Retinal pigment epithelial cell (primary cell): Measurements from ENCODE around the gene SIX6.
A peak's percentile ranks its signal among the peaks of the same experiment; 100 is the strongest.
"Not testable (repeated sequence)": the region's sequence is repeated elsewhere in the genome, so short reads cannot be mapped to it uniquely, and the experiment has no call there.

Source experiments
- DNase-seq: peaks from one replicate; pipeline ENCODE4 v3.0.0-alpha.2; 2010; ENCODE audit warnings: low read depth
- H3K4me3 ChIP-seq: 2 replicates; pipeline ENCODE4 v1.5.1; 2011; ENCODE audit warnings: mild to moderate bottlenecking, low read length, control low read depth, moderate library complexity
- TF ChIP-seq, protein P1 (sequence below): conservative IDR thresholded peaks from 2 replicates; pipeline ENCODE4 v1.5.1; 2011; ENCODE audit warnings: low read depth, low read length, control low read depth, inconsistent platforms

Gene SIX6

DNA sequence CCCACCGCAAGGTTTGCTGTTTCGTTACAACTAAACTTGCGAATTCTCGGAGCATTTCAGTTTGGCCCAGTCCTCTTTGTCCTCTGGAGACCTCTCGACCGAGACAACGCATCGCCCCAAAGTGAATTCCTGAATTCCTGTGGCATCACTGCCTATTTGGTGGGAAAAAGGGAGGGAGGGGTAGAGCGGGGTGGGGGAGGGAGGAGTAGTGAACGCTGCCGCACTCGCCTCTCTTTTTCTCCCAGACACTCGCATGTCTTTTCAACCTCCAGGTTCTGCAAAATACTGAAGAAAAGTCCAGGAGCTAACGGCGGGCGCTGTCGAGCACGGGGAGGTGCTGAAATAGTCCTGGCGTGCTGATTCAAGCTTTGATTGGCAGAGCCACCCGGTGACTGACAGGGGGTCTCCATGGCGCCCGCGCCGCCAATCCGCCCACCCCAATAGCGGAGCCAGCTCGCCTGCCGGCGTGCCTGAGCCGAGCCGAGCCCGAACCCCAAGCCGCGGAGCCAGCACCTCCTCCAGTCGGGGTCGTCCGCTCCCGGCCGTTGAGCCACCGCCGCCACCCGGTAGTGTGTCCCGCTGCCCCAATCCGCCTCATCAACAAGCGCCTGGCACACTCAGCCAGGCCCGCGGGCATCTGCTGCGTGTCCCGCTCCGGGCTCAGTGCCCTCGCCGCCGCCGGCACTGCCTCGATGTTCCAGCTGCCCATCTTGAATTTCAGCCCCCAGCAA is at the start of gene SIX6:
Gene SIX6, plus strand, starts transcription at position 440 of the 731 bp plus-strand sequence. Its CDS starts 253 bp downstream, at position 693.
- DNase-seq: peak; percentile 13
- TF ChIP-seq, protein P1, sequence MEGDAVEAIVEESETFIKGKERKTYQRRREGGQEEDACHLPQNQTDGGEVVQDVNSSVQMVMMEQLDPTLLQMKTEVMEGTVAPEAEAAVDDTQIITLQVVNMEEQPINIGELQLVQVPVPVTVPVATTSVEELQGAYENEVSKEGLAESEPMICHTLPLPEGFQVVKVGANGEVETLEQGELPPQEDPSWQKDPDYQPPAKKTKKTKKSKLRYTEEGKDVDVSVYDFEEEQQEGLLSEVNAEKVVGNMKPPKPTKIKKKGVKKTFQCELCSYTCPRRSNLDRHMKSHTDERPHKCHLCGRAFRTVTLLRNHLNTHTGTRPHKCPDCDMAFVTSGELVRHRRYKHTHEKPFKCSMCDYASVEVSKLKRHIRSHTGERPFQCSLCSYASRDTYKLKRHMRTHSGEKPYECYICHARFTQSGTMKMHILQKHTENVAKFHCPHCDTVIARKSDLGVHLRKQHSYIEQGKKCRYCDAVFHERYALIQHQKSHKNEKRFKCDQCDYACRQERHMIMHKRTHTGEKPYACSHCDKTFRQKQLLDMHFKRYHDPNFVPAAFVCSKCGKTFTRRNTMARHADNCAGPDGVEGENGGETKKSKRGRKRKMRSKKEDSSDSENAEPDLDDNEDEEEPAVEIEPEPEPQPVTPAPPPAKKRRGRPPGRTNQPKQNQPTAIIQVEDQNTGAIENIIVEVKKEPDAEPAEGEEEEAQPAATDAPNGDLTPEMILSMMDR: no peak
- peak within 1 kb of the TSS; percentile 24 for H3K4me3 ChIP-seq

DNA sequence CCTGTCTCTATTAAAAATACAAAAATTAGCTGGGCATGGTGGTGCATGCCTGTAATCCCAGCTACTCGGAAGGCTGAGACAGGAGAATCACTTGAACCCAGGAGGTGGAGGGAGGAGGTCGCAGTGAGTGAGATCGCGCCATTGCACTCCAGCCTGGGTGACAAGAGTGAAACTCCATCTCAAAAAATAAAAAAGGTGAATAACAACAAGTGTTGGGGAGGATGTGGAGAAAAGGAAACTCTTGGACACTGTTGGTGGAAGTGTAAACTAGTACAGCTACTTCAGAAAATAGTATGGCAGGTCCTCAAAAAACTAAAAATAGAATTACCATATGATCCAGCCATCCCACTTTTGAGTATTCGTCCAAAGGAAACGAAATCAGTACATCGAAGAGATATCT is 28.7 kb upstream of the SIX6 start:
- H3K4me3 ChIP-seq, DNase-seq: not testable (repeated sequence)

DNA sequence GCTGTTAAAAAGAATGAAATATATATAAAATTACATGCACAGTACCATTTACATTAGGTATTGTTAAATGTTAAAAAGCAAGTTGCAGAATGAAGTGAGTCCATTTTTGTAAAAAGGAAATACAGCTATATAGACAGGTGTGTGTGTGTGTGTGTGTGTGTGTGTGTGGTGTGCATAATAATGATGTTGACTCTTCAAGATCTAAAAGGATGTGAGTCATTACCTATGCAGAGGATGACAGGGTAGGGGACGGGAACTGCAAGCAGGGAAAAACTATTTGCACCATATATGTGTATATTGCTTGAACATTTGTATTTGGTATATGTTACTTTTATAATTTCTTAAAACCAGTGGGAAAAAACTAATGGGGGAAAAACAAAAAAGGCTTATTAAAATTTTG is 26.2 kb upstream of the SIX6 start:
- TF ChIP-seq, protein P1: no peak
- DNase-seq: no peak
- no peak overlapping the region for H3K4me3 ChIP-seq

DNA sequence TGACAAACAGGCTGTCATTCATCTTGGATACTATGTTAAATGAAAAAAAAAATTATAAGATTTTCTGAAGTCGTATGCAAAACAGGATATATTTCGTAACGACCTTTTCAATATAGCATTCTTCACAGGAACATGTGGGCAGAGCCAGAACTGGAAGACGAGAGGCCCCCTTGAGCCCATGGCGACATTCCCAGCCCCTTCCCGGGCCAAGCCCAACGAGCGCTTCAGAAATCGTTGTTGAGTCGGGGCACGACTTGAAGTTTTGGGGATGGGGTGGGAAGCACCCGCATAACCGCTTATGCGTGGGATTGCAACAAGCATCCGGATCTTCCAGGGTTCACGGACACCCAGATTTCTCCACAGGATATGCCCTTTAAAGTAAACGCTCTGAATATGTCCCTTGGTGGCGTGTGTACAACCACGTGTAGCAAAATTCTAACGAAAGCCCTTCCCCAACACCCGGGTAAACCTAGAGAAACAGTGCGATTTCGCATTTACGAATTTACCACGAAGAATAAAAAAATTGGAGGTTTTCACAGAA is 23.8 kb upstream of the SIX6 start:
- no peak for DNase-seq
- peak overlapping the region; percentile 59 for H3K4me3 ChIP-seq
- TF ChIP-seq, protein P1: no peak

DNA sequence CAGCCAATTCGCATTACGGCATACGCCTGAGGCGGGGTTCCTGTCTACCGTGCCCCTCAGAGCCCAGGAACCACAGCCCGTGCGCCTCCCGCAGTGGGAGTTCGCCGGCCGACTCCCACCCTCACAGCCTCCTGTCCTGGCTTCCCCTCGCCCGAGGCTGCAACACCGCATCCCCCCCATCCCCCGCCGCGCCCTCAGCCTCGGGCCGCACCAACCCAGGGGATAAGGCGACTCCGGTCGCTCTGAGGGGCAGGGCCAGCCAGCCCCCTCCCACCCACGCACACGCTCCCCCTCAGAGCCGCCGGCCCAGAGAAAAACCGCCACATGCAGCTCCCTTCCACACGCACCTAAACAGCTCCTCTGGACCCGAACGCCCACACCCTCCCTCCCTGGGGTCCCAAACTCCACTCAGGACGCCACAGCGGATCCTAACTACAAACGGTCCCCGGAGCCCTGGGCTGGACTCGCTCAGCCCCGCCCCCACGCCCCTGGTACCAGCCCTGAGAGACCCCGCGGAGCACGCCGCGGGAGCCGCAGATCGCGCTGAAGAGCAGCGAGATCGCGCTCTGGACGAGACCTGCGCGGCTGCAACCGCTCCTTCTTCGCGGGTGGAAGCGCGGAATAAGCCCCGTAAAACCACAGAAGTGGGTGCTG is 23.2 kb upstream of the SIX6 start, which contains the start of gene C14orf39:
Gene C14orf39, minus strand, starts transcription at position 466 of the 654 bp plus-strand sequence. CDS start 985 bp downstream, outside the sequence.
- DNase-seq: peak; percentile 8
- H3K4me3 ChIP-seq: peak within 1 kb of the TSS; percentile 59
- TF ChIP-seq, protein P1: no peak

DNA sequence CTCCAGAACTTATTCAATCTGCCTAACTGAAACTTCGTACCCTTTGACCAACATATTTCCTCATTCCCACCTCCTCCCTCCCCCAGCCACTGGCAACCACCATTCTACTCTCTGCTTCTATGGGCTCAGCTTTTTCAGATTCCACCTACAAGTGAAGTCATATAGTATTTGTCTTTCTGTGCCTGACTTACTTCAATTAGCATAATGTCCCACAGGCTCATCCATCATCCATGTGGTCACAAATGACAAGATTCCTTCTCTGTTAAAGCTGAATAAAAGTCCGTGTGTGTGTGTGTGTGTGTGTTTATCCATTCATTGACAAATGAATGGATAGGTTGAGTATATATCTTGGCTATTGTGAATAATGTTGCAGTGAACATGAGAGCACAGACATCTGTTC is 21.7 kb upstream of the SIX6 start:
- no peak for DNase-seq
- TF ChIP-seq, protein P1: no peak
- no peak overlapping the region for H3K4me3 ChIP-seq

DNA sequence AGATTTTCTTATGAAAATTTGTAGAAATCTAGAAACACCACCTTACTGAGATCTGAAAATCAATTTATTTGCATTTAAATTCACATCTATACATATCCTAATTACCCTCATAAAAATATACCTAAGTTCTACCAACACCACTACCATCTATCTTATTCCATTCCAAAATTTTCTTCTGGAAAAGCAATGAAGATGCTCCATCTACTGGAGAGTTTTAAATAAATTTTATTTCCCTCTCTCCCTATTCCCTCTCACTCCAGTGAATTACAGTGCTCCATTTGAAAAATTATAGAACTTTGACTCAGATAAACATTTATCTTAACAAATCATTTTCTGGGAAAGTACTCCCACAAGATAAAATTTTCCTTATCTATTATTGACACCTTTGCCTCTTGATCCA is 20.8 kb upstream of the SIX6 start:
- DNase-seq: no peak
- TF ChIP-seq, protein P1: peak; percentile 25
- H3K4me3 ChIP-seq: no peak overlapping the region
